Tibial nerve (tissue), 4 donors: ENCODE measurements around the gene AGRP.

Source experiments
- EP300 ChIP-seq, 2 donors: sonication (generic); formaldehyde crosslinking; IDR thresholded peaks; one replicate each; pipeline ENCODE4 v1.6.1; 2017; ENCODE audit warnings: antibody characterized with exemption in 2 of 2, mild to moderate bottlenecking in 1 of 2
- POLR2A ChIP-seq, 2 donors: fragments of 450-650 bp; IDR thresholded peaks; one replicate each; pipeline ENCODE4 v1.6.1; 2017; ENCODE audit warnings: antibody characterized with exemption in 2 of 2, mild to moderate bottlenecking in 2 of 2, moderate library complexity in 2 of 2
- TF ChIP-seq, protein P1 (sequence below), 5 experiments: fragments of 200-600 bp in 3 of 5; fragments of 450-650 bp in 2 of 5; sonication (generic) in 3 of 5; IDR thresholded peaks; one replicate each; pipeline ENCODE4 v1.5.1; 2016 to 2019; ENCODE audit warnings: antibody characterized with exemption in 5 of 5, mild to moderate bottlenecking in 3 of 5, moderate library complexity in 2 of 5

DNA sequence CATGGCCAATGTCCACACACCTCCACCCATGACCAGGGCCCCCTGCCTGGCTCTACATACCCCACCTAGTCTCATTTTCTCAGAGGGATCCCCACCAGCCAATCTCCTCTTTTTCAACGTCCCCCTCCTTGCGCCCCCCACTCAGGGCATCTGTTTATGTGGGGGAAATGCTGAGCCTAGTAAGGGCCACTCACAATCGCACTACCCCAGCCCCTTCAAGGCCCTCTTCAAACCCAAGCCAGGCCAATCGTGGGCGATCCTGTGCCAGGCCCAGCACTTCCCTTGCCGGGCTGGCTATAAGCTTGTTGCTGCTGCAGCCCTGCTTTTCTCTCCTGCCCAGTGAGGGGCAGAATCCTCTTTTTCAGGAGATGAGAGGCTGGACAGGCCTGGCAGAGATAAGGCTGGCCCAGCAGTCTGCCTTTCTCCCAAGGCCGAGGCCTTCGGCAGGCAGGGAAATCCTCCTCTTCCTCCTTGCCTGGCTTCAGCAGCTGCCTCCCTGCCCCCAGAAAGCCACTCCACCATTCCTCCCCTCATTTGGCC is 36.3 kb downstream of the AGRP start:
- TF ChIP-seq, protein P1, sequence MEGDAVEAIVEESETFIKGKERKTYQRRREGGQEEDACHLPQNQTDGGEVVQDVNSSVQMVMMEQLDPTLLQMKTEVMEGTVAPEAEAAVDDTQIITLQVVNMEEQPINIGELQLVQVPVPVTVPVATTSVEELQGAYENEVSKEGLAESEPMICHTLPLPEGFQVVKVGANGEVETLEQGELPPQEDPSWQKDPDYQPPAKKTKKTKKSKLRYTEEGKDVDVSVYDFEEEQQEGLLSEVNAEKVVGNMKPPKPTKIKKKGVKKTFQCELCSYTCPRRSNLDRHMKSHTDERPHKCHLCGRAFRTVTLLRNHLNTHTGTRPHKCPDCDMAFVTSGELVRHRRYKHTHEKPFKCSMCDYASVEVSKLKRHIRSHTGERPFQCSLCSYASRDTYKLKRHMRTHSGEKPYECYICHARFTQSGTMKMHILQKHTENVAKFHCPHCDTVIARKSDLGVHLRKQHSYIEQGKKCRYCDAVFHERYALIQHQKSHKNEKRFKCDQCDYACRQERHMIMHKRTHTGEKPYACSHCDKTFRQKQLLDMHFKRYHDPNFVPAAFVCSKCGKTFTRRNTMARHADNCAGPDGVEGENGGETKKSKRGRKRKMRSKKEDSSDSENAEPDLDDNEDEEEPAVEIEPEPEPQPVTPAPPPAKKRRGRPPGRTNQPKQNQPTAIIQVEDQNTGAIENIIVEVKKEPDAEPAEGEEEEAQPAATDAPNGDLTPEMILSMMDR (IDR thresholded peaks at IDR 0.05) = no peak
- no peak for TF ChIP-seq POLR2A (IDR thresholded peaks at IDR 0.05)
- TF ChIP-seq EP300 (IDR thresholded peaks at IDR 0.05) = no peak
